Measurements from ENCODE around the gene ANP32A. TPM values are rescaled to one million over a fixed set of nuclear protein-coding genes. Genes with fewer than 3 reads are reported as not detected.
A peak's percentile ranks its signal among the peaks of the same experiment; 100 is the strongest.

The ANP32A gene
- polyA plus RNA-seq, 6 donors from 2014 or later: 110 to 149 (median 131) TPM

DNA sequence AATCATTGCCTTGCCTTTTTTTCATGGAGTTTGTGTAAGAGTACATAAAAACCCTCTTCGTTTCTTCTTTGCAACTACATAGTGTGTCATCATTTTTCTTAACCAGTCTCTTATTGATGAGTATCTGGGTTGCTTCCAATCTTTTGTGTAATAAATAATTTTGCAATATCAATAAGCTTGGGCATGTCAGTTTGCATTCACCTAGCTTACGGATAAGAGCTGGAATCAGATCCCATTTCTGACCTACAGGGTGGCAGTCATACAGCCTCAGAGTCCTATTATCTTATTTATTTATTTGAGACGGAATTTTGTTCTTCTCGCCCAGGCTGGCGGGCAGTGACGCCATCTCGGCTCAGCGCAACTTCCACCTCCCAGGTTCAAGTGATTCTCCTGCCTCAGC, 18.3 kb downstream of the ANP32A start:
- peaks cover 5% of the 10 kb centered on the region in 2 donors for H3K36me3 Mint-ChIP-seq
- peak overlapping the region in 3 of 6 donors; percentile 7 to 81 (median 61) for H3K27ac Mint-ChIP-seq
- ATAC-seq (ENCODE audit: low read depth in 2 of 2) (no peak), DNase-seq (no peak)
- H3K9me3 Mint-ChIP-seq: no peaks in the 10 kb centered on the region
- peaks cover 53 to 95% (median 93%) of the 10 kb centered on the region in 3 donors for H3K4me1 Mint-ChIP-seq
- no peak overlapping the region for H3K4me3 Mint-ChIP-seq
- H3K27me3 Mint-ChIP-seq: no peaks in the 10 kb centered on the region

DNA sequence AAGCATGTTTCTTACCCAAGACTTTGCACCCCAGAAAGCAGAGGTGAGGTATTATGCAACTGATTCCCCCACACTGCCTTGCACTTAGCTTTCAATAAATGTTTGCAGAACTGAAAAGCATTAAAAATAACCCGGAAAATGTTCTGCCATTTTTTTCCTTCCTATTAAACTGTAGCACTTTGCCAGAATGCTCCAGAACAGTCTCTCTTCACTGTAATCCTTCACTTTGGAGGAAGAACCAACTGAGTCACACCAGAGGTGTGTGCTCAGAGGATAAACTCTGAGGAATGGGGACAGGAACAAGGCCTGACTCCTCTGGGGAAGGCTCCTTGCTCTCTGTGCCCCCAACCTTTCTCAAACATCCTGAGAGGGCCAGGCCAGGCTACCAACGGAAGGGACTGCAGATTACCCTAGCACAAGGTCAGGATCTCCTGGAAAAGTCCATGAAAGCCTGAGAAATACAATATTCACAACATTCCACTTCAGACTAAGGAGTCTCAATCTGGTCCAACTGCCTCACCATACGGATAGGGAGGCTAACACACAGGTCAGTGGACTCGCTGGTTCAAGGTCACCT, 19.0 kb downstream of the ANP32A start:
- Mint-ChIP-seq H3K27me3 (no peaks in the 10 kb centered on the region), H3K4me1 (peaks cover 52 to 94% (median 94%) of the 10 kb centered on the region in 3 donors), H3K36me3 (peaks cover under 1 to 5% of the 10 kb centered on the region in 2 donors), H3K27ac (peak overlapping the region in 4 of 6 donors; percentile 2 to 89 (median 44)), H3K9me3 (no peaks in the 10 kb centered on the region), H3K4me3 (no peak overlapping the region)
- DNase-seq (no peak), ATAC-seq (ENCODE audit: low read depth in 2 of 2) (no peak)

- DNase-seq: no peak
- no peak for ATAC-seq (ENCODE audit: low read depth in 2 of 2)
- no peaks in the 10 kb centered on the region for H3K27me3 Mint-ChIP-seq
- H3K4me1 Mint-ChIP-seq: peaks cover 52 to 94% (median 94%) of the 10 kb centered on the region in 3 donors
- H3K9me3 Mint-ChIP-seq: no peaks in the 10 kb centered on the region
- peak overlapping the region in 2 of 8 donors; percentile 7 to 32 for H3K4me3 Mint-ChIP-seq
- peak overlapping the region in 2 of 6 donors; percentile 27 to 40 for H3K27ac Mint-ChIP-seq
- H3K36me3 Mint-ChIP-seq: peaks cover 0 to 5% of the 10 kb centered on the region in 2 donors
Observed at GRCh38 chr15:68800875-68801274, 19.8 kb downstream of the ANP32A start.

DNA sequence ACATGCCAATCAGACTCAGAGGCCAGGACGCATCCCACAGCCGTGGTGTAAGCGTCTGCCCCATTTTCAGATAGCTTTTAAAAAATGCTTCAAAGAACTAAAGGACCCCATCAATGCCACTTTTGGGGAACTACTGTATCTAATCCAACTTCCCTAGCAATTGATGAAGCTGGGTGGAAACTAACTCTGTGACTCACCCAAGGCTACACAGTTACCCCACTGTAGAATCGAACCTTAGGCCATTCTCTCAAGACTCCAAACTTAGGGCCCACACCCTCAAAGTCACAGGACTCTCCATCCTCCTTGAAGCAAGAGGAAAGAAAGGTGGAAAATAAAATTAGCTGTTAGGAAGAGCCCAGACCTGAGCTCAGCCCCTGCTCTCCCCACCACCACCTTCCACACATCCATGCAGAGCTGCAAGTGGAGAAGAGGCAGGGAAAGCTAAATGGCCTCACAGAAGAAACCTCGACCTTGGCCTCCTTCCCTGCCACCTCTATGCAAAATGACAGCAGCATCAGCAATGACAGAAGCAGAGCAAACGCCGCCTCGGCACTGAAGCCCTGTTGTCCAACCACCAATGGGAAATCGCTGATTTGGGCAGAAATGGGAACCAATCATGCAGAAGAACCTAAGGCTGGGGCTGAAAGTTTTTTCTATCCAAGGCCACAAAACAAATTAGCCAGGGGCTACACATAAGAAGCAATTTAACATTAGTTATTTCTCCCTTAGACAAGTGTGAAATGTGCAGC, 22.2 kb downstream of the ANP32A start:
- no peak for ATAC-seq (ENCODE audit: low read depth in 2 of 2)
- no peaks in the 10 kb centered on the region for H3K36me3 Mint-ChIP-seq
- peak overlapping the region in 5 of 6 donors; percentile 66 to 78 (median 72) for H3K27ac Mint-ChIP-seq
- no peaks in the 10 kb centered on the region for H3K9me3 Mint-ChIP-seq
- no peaks in the 10 kb centered on the region for H3K27me3 Mint-ChIP-seq
- no peak overlapping the region for H3K4me3 Mint-ChIP-seq
- H3K4me1 Mint-ChIP-seq: peaks cover 66 to 97% (median 90%) of the 10 kb centered on the region in 3 donors
- no peak for DNase-seq

- DNase-seq (no peak), ATAC-seq (ENCODE audit: low read depth in 2 of 2) (no peak)
- H3K27ac Mint-ChIP-seq: peak overlapping the region in 5 of 6 donors; percentile 44 to 88 (median 68)
- no peaks in the 10 kb centered on the region for H3K9me3 Mint-ChIP-seq
- no peaks in the 10 kb centered on the region for H3K27me3 Mint-ChIP-seq
- no peaks in the 10 kb centered on the region for H3K36me3 Mint-ChIP-seq
- H3K4me1 Mint-ChIP-seq: peaks cover 70 to 97% (median 90%) of the 10 kb centered on the region in 3 donors
- peak overlapping the region in 3 of 8 donors; percentile 8 to 17 (median 9) for H3K4me3 Mint-ChIP-seq
Observed at GRCh38 chr15:68797599-68798345, 22.9 kb downstream of the ANP32A start.

- ATAC-seq (ENCODE audit: low read depth in 2 of 2) (no peak), DNase-seq (no peak)
- Mint-ChIP-seq H3K4me3 (peak overlapping the region in 3 of 8 donors; percentile 9 to 17 (median 16)), H3K36me3 (no peaks in the 10 kb centered on the region), H3K27ac (peak overlapping the region in 5 of 6 donors; percentile 41 to 88 (median 68)), H3K9me3 (no peaks in the 10 kb centered on the region), H3K4me1 (peaks cover 74 to 97% (median 90%) of the 10 kb centered on the region in 3 donors), H3K27me3 (no peaks in the 10 kb centered on the region)
Observed at GRCh38 chr15:68797191-68797590, 23.5 kb downstream of the ANP32A start.

DNA sequence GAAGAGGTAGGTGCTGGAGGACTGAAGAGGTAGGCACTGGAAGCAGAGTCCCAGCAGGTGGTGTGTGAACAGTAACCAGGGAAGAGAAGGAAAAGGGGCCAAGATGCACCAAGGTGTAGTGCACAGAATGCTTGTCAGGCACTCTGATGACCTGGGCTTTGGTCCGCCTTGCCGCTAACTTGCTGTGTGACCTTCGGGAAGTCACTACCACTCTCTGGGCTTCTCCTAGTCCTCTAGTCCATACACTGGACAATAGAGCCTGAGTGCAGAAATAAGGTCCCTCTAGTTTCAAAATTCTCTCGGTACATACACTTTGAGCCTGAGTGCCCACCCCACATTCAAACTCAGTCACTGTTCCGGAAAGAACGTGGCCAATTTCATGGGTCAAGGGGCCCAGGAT, 24.1 kb downstream of the ANP32A start:
- ATAC-seq (ENCODE audit: low read depth in 2 of 2) (no peak), DNase-seq (no peak)
- Mint-ChIP-seq H3K27ac (peak overlapping the region; percentile 24 to 85 (median 73)), H3K36me3 (no peaks in the 10 kb centered on the region), H3K9me3 (no peaks in the 10 kb centered on the region), H3K27me3 (no peaks in the 10 kb centered on the region), H3K4me1 (peaks cover 74 to 97% (median 90%) of the 10 kb centered on the region in 3 donors), H3K4me3 (peak overlapping the region in 6 of 8 donors; percentile 10 to 70 (median 56))

DNA sequence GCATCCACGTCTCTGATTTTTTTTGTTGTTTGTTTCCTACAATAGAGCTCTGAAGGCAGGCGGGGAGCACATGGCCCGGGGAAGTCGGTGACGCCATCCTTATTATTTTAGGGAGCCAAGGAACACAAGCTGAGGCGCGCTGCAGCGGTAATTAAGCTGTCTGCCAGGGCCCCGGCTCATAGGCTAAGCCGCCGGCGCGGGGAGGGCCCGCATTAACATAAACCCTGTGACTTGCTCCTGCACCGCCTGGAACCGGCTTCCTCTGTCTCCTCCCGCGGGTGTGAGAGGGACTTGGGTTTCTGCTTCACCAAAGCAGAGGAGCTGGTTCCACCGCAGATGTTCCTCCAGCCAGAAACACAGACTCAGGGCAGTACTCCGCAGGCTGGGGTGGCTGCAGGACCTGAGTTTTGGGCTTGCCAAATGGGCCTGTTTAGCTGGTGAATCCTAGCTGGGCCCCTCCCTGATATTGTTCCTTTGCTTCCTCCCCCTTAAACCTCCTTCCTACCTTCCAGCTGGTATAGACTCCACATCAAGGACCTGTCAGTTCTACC, 25.3 kb downstream of the ANP32A start:
- ATAC-seq (ENCODE audit: low read depth in 2 of 2): peak; percentile 56 to 57
- no peaks in the 10 kb centered on the region for H3K27me3 Mint-ChIP-seq
- peaks cover 78 to 98% (median 91%) of the 10 kb centered on the region in 3 donors for H3K4me1 Mint-ChIP-seq

DNA sequence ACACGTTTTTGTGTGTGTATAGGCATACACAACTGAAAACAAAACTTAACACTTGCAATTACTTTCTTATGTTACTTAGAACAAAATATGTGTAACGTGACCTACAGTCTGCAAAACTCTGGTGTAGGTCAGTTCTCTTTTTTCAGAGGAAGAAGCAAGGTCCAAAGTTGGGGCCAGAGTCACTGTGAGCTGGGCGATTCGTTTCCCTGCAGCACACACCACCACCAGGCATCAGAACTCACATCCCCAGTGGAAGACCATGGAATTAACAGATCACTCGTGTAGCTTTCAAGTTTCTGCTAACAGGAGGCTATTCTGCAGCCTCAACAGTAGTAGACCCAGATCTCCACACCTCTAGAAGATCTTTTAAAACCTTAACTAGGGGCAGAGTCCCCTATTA, 25.8 kb downstream of the ANP32A start:
- DNase-seq: no peak
- Mint-ChIP-seq H3K9me3 (no peaks in the 10 kb centered on the region), H3K4me1 (peaks cover 78 to 99% (median 92%) of the 10 kb centered on the region in 3 donors), H3K27ac (peak overlapping the region; percentile 41 to 94 (median 84)), H3K36me3 (no peaks in the 10 kb centered on the region), H3K4me3 (peak overlapping the region; percentile 60 to 89 (median 72)), H3K27me3 (no peaks in the 10 kb centered on the region)
- ATAC-seq (ENCODE audit: low read depth in 2 of 2): no peak

More for the DNA sequence above, 25.3 kb downstream of the ANP32A start:
- Mint-ChIP-seq H3K9me3 (no peaks in the 10 kb centered on the region), H3K36me3 (no peaks in the 10 kb centered on the region), H3K27ac (peak overlapping the region; percentile 78 to 94 (median 84)), H3K4me3 (peak overlapping the region; percentile 60 to 89 (median 72))
- peak; percentile 72 for DNase-seq

DNA sequence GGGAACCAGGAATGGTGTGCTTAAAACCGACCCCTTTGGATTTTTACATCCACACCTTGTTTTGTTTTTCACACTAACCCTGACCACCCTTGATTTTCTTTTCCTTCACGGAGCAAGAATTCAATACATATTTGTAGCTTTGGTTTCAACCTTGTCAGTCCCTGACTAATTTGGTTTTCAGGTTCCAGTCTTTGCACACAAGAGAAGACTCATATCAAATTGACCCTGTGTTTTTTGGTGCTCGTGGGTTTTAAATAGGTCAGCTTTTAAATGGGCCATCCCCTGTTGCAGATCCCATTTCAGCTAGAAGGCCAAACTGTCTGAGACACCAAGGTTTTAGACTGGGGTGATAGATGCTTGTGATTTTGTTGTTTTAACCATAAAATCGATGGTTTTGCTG, 26.4 kb downstream of the ANP32A start:
- no peak for ATAC-seq (ENCODE audit: low read depth in 2 of 2)
- Mint-ChIP-seq H3K36me3 (no peaks in the 10 kb centered on the region), H3K27ac (peak overlapping the region in 3 of 6 donors; percentile 38 to 94 (median 78)), H3K4me3 (peak overlapping the region in 7 of 8 donors; percentile 22 to 87 (median 69)), H3K27me3 (no peaks in the 10 kb centered on the region), H3K9me3 (no peaks in the 10 kb centered on the region), H3K4me1 (peaks cover 77 to 99% (median 92%) of the 10 kb centered on the region in 3 donors)
- no peak for DNase-seq

DNA sequence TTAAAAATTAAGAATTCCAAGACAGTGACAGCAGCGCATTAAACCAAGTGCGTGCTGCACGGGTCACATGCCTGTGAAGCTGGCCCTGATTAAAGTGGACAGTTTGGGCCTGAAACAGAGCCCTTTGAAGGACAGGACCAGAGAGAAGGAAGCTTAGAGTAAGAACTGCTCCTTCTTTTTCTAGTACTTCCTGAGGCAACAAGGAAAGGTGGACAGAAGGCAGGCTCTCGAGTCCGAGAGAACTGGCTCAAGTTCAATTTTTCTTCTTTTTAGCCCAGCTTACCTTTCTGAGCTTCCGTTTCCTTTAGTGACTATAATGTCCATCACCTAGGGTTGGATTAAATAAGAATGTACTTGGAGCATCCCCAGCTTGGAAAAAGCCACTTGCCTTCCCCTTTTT, 26.9 kb downstream of the ANP32A start:
- no peaks in the 10 kb centered on the region for H3K36me3 Mint-ChIP-seq
- no peak for DNase-seq
- H3K4me3 Mint-ChIP-seq: no peak overlapping the region
- no peaks in the 10 kb centered on the region for H3K27me3 Mint-ChIP-seq
- peak overlapping the region in 1 of 6 donors; percentile 78 for H3K27ac Mint-ChIP-seq
- peaks cover 74 to 99% (median 90%) of the 10 kb centered on the region in 3 donors for H3K4me1 Mint-ChIP-seq
- H3K9me3 Mint-ChIP-seq: no peaks in the 10 kb centered on the region
- no peak for ATAC-seq (ENCODE audit: low read depth in 2 of 2)

DNA sequence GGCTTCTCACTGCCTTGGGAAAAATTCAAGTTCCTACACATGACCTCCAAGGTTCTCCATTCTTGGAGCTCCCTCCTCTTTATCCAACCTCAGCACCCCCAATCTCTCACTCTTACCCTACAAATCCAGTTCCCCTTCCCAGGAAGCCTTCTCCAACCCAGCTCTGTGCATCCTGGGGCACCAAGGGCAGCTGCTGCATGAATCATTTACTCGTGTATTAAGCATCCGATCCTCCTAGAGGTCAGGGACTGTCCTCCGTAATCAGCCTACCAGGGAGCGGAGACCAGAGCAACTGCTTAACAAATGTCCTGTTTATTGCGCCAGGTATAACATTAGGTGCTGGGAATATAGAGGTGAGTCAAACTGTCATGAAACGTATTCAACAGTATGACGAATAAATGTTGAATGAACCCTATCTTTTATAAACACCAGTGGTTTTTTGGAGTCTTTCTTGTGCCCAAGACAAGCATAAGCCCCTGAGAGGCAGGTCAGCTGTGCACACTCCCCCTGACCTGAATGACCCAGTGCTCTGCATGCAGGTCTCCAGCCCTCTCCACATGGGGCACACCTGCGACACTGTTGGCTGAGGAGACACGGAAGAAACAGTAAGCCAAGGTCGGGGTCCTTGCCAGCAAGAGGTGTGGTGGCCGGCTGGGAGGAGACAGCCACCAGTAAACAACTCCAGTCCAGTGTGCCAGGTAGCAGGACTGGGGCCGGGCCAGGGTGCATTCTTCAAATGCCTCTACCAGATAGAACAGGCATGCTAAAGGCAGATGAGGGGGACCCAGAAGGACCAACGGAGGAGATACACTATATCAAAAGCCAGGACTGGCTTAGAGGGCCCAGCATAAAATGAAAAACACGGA, 27.6 kb downstream of the ANP32A start:
- H3K9me3 Mint-ChIP-seq: no peaks in the 10 kb centered on the region
- H3K36me3 Mint-ChIP-seq: no peaks in the 10 kb centered on the region
- DNase-seq (no peak), ATAC-seq (ENCODE audit: low read depth in 2 of 2) (no peak)
- H3K27ac Mint-ChIP-seq: peak overlapping the region; percentile 69 to 99 (median 85)
- H3K27me3 Mint-ChIP-seq: no peaks in the 10 kb centered on the region
- H3K4me3 Mint-ChIP-seq: peak overlapping the region in 5 of 8 donors; percentile 7 to 76 (median 57)
- H3K4me1 Mint-ChIP-seq: peaks cover 77 to 99% (median 88%) of the 10 kb centered on the region in 3 donors

Measured in naive B cell (primary cell).